HEK293T (cell line): ENCODE data around the gene OR11A1.

Experiments
- ARNT ChIP-seq: fragments of 450-650 bp; IDR thresholded peaks from 2 replicates; pipeline ENCODE4 v1.6.1; 2017; ENCODE audit warnings: mild to moderate bottlenecking
- BHLHE40 ChIP-seq: fragments of 450-650 bp; IDR thresholded peaks from 2 replicates; pipeline ENCODE4 v1.6.1; 2016; ENCODE audit warnings: mild to moderate bottlenecking, moderate library complexity, borderline replicate concordance
- ELF4 ChIP-seq: fragments of 450-650 bp; IDR thresholded peaks from 2 replicates; pipeline ENCODE4 v1.6.1; 2017; ENCODE audit warnings: antibody characterized with exemption
- FOXM1 ChIP-seq: fragments of 450-650 bp; IDR thresholded peaks from 2 replicates; pipeline ENCODE4 v1.6.1; 2017; ENCODE audit warnings: mild to moderate bottlenecking, borderline replicate concordance
- L3MBTL2 ChIP-seq: fragments of 450-650 bp; conservative IDR thresholded peaks from 2 replicates; pipeline ENCODE4 v1.6.1; 2016; ENCODE audit warnings: mild to moderate bottlenecking
- SP1 ChIP-seq: fragments of 450-650 bp; IDR thresholded peaks from 2 replicates; pipeline ENCODE4 v1.6.1; 2017

- TF ChIP-seq BHLHE40 (no peak), ELF4 (no peak), FOXM1 (no peak), L3MBTL2 (no peak), SP1 (no peak), ARNT (no peak)
These were observed 9.4 kb upstream of the OR11A1 start for GRCh38 chr6:29466241-29466640.
